NOMO-1 treated with DMSO at 0.1 percent for 48 hours (cell line): ENCODE measurements around the gene SMIM8.
A peak's percentile ranks its signal among the peaks of the same experiment; 100 is the strongest.

Source experiments
- DNase-seq: peaks from one replicate; lab custom pipeline; 2025; ENCODE audit not compliant: unreplicated experiment; lab: John Stamatoyannopoulos, UW

Gene SMIM8

DNA sequence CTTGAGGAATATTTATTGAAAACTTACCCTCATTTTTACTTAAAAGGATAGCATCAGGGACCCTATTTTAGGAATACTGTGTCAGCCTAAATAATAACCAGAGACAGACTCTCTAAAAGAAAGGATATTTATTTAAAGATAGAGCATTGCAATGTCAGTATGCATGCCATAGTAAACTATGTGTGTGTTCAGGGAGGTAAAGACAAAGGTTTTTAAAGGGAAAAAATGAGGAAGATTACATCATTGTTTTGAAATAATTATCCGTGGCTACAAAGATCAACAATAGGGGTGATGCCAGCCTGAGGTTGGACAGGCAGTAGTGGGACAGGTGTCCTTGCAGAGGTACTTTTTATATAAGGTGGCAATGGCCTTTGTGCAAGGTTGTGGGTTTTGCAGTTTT lies 61.6 kb downstream of the SMIM8 start:
- DNase-seq, result no peak

DNA sequence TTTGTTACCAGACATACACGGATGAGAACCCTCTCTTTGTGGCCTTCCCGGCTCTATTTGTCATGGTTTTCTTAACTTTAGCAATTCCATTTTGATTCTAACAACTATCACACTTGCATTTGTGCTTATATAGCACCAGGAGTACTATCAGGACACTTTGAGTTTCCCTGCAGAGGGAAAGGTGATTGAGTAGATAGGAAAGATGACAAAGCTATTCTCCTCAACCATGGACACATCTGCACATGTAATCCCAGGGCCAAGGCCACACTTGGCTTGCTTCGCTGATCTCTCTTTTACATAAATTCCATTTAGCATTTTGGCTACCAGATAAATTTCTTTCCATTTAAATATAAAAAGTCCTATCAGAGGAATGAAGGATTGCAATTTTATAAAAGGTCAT lies 62.1 kb downstream of the SMIM8 start:
- no peak for DNase-seq

DNA sequence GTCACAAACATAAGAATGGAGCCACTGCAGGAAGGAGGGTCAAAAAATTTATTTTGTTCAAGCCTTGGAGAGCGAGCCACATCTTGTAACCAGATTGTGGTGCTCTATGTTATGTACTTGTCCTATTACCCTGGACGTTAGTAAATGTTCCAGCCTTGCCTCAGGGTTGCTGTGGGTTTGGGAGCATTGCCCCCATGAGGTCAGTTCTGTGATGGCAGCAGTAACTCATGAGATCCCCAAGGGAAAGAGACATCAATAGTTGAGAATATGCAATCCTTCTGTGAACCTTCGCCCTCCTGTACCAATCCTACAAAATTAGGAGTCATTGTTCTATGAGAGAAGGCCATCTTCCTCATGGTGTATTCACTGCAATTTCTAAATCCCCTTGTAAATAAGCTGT lies 68.9 kb downstream of the SMIM8 start:
- peak; percentile 10 for DNase-seq
